Mesendoderm (in vitro differentiated cells): Measurements from ENCODE around the gene BCL2.

ENCODE experiments used
- DNase-seq: peaks from one replicate; pipeline ENCODE4 v3.0.0; 2013
- H2AK5ac ChIP-seq: 2 replicates; pipeline ENCODE4 v1.6.1; 2013; ENCODE audit warnings: low read length, inconsistent platforms
- H2BK120ac ChIP-seq: 2 replicates; pipeline ENCODE4 v1.6.1; 2013; ENCODE audit warnings: low read depth, mild to moderate bottlenecking, low read length, moderate library complexity, mixed read lengths
- H2BK15ac ChIP-seq: replicated peaks from 2 replicates; pipeline ENCODE4 v1.6.1; 2013; ENCODE audit warnings: low read depth, mild to moderate bottlenecking, moderate library complexity
- H2BK5ac ChIP-seq: 2 replicates; pipeline ENCODE4 v1.6.1; 2013; ENCODE audit warnings: low read length, inconsistent platforms
- H3K18ac ChIP-seq: 2 replicates; pipeline ENCODE4 v1.6.1; 2013; ENCODE audit warnings: mild to moderate bottlenecking, low read length, mixed read lengths
- H3K23ac ChIP-seq: one replicate; pipeline ENCODE4 v1.6.1; 2013; ENCODE audit warnings: low read length
- H3K27ac ChIP-seq: 2 replicates; pipeline ENCODE4 v1.5.1; 2013; ENCODE audit warnings: low read depth, mild to moderate bottlenecking, inconsistent platforms, low read length, moderate library complexity
- H3K27me3 ChIP-seq: 2 replicates; pipeline ENCODE4 v1.6.1; 2013; ENCODE audit warnings: low read length, control low read depth, mild to moderate bottlenecking, inconsistent platforms; ENCODE audit not compliant: insufficient read depth, poor library complexity
- H3K36me3 ChIP-seq: 2 replicates; pipeline ENCODE4 v1.6.1; 2013; ENCODE audit warnings: low read length, inconsistent platforms; ENCODE audit not compliant: control insufficient read depth, insufficient read depth
- H3K4ac ChIP-seq: one replicate; pipeline ENCODE4 v1.6.1; 2013; ENCODE audit warnings: low read depth, mild to moderate bottlenecking, low read length, moderate library complexity
- H3K4me1 ChIP-seq: 2 replicates; pipeline ENCODE4 v1.6.1; 2013; ENCODE audit warnings: low read depth, low read length, inconsistent platforms; ENCODE audit not compliant: control insufficient read depth
- H3K4me2 ChIP-seq: 2 replicates; pipeline ENCODE4 v1.6.1; 2013; ENCODE audit warnings: low read length
- H3K4me3 ChIP-seq: 2 replicates; pipeline ENCODE4 v1.5.1; 2013; ENCODE audit warnings: mild to moderate bottlenecking, low read length
- H3K56ac ChIP-seq: one replicate; pipeline ENCODE4 v1.6.1; 2013; ENCODE audit warnings: low read length
- H3K79me1 ChIP-seq: 2 replicates; pipeline ENCODE4 v1.6.1; 2013; ENCODE audit warnings: low read length, inconsistent platforms
- H3K79me2 ChIP-seq: 2 replicates; pipeline ENCODE4 v1.6.1; 2013; ENCODE audit warnings: mild to moderate bottlenecking, low read length; ENCODE audit not compliant: control insufficient read depth, insufficient read depth
- H3K9ac ChIP-seq: 2 replicates; pipeline ENCODE4 v1.6.1; 2013; ENCODE audit warnings: low read length, inconsistent platforms
- H4K5ac ChIP-seq: one replicate; pipeline ENCODE4 v1.6.1; 2013; ENCODE audit warnings: low read length
- H4K8ac ChIP-seq: one replicate; pipeline ENCODE4 v1.6.1; 2013; ENCODE audit warnings: low read depth, mild to moderate bottlenecking, control low read depth, low read length, moderate library complexity
- WGBS: extraction: QIAGEN DNeasy Blood & Tissue Kit; methylation state at CpG from one replicate; pipeline ENCODE4 v1.1.7; 2013; ENCODE audit warnings: low lambda C conversion rate, missing lambda C conversion rate; ENCODE audit not compliant: insufficient coverage; ENCODE audit errors: extremely low coverage; 5-methylcytosine and 5-hydroxymethylcytosine counted together

Gene BCL2

GRCh38 chr18:63087421-63088230, 231.9 kb downstream of the BCL2 start:
- Histone ChIP-seq H3K79me2 (no peaks in the 10 kb centered on the region), H3K4me3 (no peak overlapping the region), H4K5ac (no peak overlapping the region), H4K8ac (no peak overlapping the region), H2AK5ac (no peak overlapping the region), H3K79me1 (no peaks in the 10 kb centered on the region), H3K9ac (no peak overlapping the region), H3K4ac (no peak overlapping the region), H3K18ac (no peak overlapping the region), H2BK120ac (no peak overlapping the region), H3K4me2 (no peak overlapping the region), H3K23ac (no peak overlapping the region), H3K27me3 (no peaks in the 10 kb centered on the region), H3K56ac (no peak overlapping the region), H3K27ac (no peak overlapping the region), H2BK5ac (no peak overlapping the region), H3K4me1 (peaks cover 2% of the 10 kb centered on the region), H2BK15ac (no peak overlapping the region), H3K36me3 (no peaks in the 10 kb centered on the region)
- no CpG with 5 or more reads among the region's 10 CpGs for WGBS
- no peak for DNase-seq

GRCh38 chr18:63085611-63086010, 234.0 kb downstream of the BCL2 start:
- Histone ChIP-seq H3K27me3 (no peaks in the 10 kb centered on the region), H3K4ac (no peak overlapping the region), H3K56ac (no peak overlapping the region), H4K5ac (no peak overlapping the region), H3K4me1 (peaks cover 2% of the 10 kb centered on the region), H3K27ac (no peak overlapping the region), H3K36me3 (no peaks in the 10 kb centered on the region), H2BK120ac (no peak overlapping the region), H3K4me2 (no peak overlapping the region), H3K79me1 (no peaks in the 10 kb centered on the region), H4K8ac (no peak overlapping the region), H2AK5ac (no peak overlapping the region), H3K79me2 (no peaks in the 10 kb centered on the region), H3K4me3 (no peak overlapping the region), H3K9ac (no peak overlapping the region), H3K18ac (no peak overlapping the region), H2BK5ac (no peak overlapping the region), H2BK15ac (no peak overlapping the region), H3K23ac (no peak overlapping the region)
- no peak for DNase-seq
- no CpG with 5 or more reads among the region's 5 CpGs for WGBS

GRCh38 chr18:63084219-63084618, 235.3 kb downstream of the BCL2 start:
- H3K9ac ChIP-seq, result no peak overlapping the region
- H2BK5ac ChIP-seq, result no peak overlapping the region
- H2BK120ac ChIP-seq, result no peak overlapping the region
- H4K5ac ChIP-seq, result no peak overlapping the region
- H2BK15ac ChIP-seq, result no peak overlapping the region
- no peaks in the 10 kb centered on the region for H3K79me2 ChIP-seq
- H3K36me3 ChIP-seq, result no peaks in the 10 kb centered on the region
- H3K56ac ChIP-seq, result no peak overlapping the region
- no peak overlapping the region for H3K18ac ChIP-seq
- no peak for DNase-seq
- no peak overlapping the region for H3K23ac ChIP-seq
- no peak overlapping the region for H3K27ac ChIP-seq
- no peak overlapping the region for H3K4me3 ChIP-seq
- H3K27me3 ChIP-seq, result no peaks in the 10 kb centered on the region
- H3K4me1 ChIP-seq, result peaks cover 2% of the 10 kb centered on the region
- H3K79me1 ChIP-seq, result no peaks in the 10 kb centered on the region
- H4K8ac ChIP-seq, result no peak overlapping the region
- H3K4ac ChIP-seq, result no peak overlapping the region
- WGBS, result no CpG with 5 or more reads among the region's 7 CpGs
- H2AK5ac ChIP-seq, result no peak overlapping the region
- H3K4me2 ChIP-seq, result no peak overlapping the region

GRCh38 chr18:63083555-63083954, 236.0 kb downstream of the BCL2 start:
- H2AK5ac ChIP-seq, result no peak overlapping the region
- peaks cover 2% of the 10 kb centered on the region for H3K4me1 ChIP-seq
- H3K4me2 ChIP-seq, result no peak overlapping the region
- no peaks in the 10 kb centered on the region for H3K79me2 ChIP-seq
- no peak overlapping the region for H3K9ac ChIP-seq
- H3K56ac ChIP-seq, result no peak overlapping the region
- H3K23ac ChIP-seq, result no peak overlapping the region
- no peaks in the 10 kb centered on the region for H3K27me3 ChIP-seq
- no peak overlapping the region for H4K8ac ChIP-seq
- H3K36me3 ChIP-seq, result no peaks in the 10 kb centered on the region
- DNase-seq, result no peak
- WGBS, result no CpG with 5 or more reads among the region's 2 CpGs
- H2BK5ac ChIP-seq, result no peak overlapping the region
- H2BK15ac ChIP-seq, result no peak overlapping the region
- H3K18ac ChIP-seq, result no peak overlapping the region
- no peak overlapping the region for H3K4me3 ChIP-seq
- H4K5ac ChIP-seq, result no peak overlapping the region
- H3K4ac ChIP-seq, result no peak overlapping the region
- no peak overlapping the region for H2BK120ac ChIP-seq
- no peaks in the 10 kb centered on the region for H3K79me1 ChIP-seq
- H3K27ac ChIP-seq, result no peak overlapping the region

GRCh38 chr18:63083020-63083531, 236.5 kb downstream of the BCL2 start:
- WGBS, result no CpG with 5 or more reads among the region's 8 CpGs
- no peak overlapping the region for H3K9ac ChIP-seq
- DNase-seq, result no peak
- no peak overlapping the region for H4K8ac ChIP-seq
- no peaks in the 10 kb centered on the region for H3K79me1 ChIP-seq
- H3K4ac ChIP-seq, result no peak overlapping the region
- H3K56ac ChIP-seq, result no peak overlapping the region
- no peak overlapping the region for H2BK5ac ChIP-seq
- no peak overlapping the region for H2BK120ac ChIP-seq
- no peak overlapping the region for H3K4me2 ChIP-seq
- H3K18ac ChIP-seq, result no peak overlapping the region
- H2AK5ac ChIP-seq, result no peak overlapping the region
- no peaks in the 10 kb centered on the region for H3K4me1 ChIP-seq
- H4K5ac ChIP-seq, result no peak overlapping the region
- H3K27ac ChIP-seq, result no peak overlapping the region
- no peaks in the 10 kb centered on the region for H3K79me2 ChIP-seq
- H3K36me3 ChIP-seq, result no peaks in the 10 kb centered on the region
- H3K27me3 ChIP-seq, result no peaks in the 10 kb centered on the region
- H3K4me3 ChIP-seq, result no peak overlapping the region
- no peak overlapping the region for H2BK15ac ChIP-seq
- H3K23ac ChIP-seq, result no peak overlapping the region
